MCF 10A (cell line): ENCODE results near the gene S100PBP. TPM values are rescaled to one million over a fixed set of nuclear protein-coding genes. Genes with fewer than 3 reads are reported as not detected.

ENCODE experiments used
- BruUV-seq: library from RNA; stranded (reverse); fragments of 400-500 nt; replicated peaks from 2 replicates; lab custom pipeline; 2021; lab: Mats Ljungman, UMichigan
- CTCF ChIA-PET: fragments of 300-600 bp; sonication (Branson Sonifier 250); formaldehyde crosslinking; extraction: SDS; loops from one replicate; lab custom pipeline; 2021; ENCODE audit warnings: antibody characterized with exemption, inconsistent platforms; lab: Yijun Ruan, JAX
- POLR2A ChIA-PET: fragments of 300-600, 350-650 bp; sonication (Branson Sonifier 250); formaldehyde crosslinking; extraction: SDS; loops from one replicate; lab custom pipeline; 2020; ENCODE audit warnings: antibody characterized with exemption, inconsistent platforms; lab: Yijun Ruan, JAX
- DNase-seq: peaks from one replicate; pipeline ENCODE4 v3.0.0-alpha.2; 2018; ENCODE audit not compliant: unreplicated experiment
- H3K27ac Mint-ChIP-seq: one replicate; pipeline ENCODE4 v1.8.0; 2022; ENCODE audit warnings: mild to moderate bottlenecking, low read depth, mixed read lengths; ENCODE audit not compliant: unreplicated experiment
- H3K27me3 Mint-ChIP-seq: one replicate; pipeline ENCODE4 v1.8.0; 2022; ENCODE audit warnings: mixed read lengths; ENCODE audit not compliant: insufficient read depth, unreplicated experiment
- H3K36me3 Mint-ChIP-seq: one replicate; pipeline ENCODE4 v1.8.0; 2022; ENCODE audit warnings: mild to moderate bottlenecking, moderate library complexity, mixed read lengths; ENCODE audit not compliant: insufficient read depth, unreplicated experiment
- H3K4me1 Mint-ChIP-seq: one replicate; pipeline ENCODE4 v1.8.0; 2022; ENCODE audit warnings: mixed read lengths; ENCODE audit not compliant: insufficient read depth, unreplicated experiment
- H3K4me3 Mint-ChIP-seq: one replicate; pipeline ENCODE4 v1.8.0; 2022; ENCODE audit warnings: mild to moderate bottlenecking, moderate library complexity, mixed read lengths; ENCODE audit not compliant: unreplicated experiment
- H3K9me3 Mint-ChIP-seq: one replicate; pipeline ENCODE4 v1.8.0; 2022; ENCODE audit warnings: mixed read lengths; ENCODE audit not compliant: unreplicated experiment
- CTCF ChIP-seq: fragments of 200-600 bp; IDR thresholded peaks from one replicate; pipeline ENCODE4 v1.8.0; 2022; ENCODE audit warnings: antibody characterized with exemption, mild to moderate bottlenecking; ENCODE audit not compliant: unreplicated experiment
- intact Hi-C: fragments of 100-400 bp; cut with micrococcal nuclease; formaldehyde crosslinking; loops from 2 replicates; pipeline ENCODE4 v1.14.1; 2022
- total RNA-seq: library from RNA; stranded (reverse); gene quantifications from 2 replicates; pipeline ENCODE4 v1.2.3, GENCODE V29; 2022

Gene S100PBP
- total RNA-seq, 1 experiment from 2014 or later = 24.4 TPM

- no peak overlapping the region for H3K27ac Mint-ChIP-seq
- ChIA-PET POLR2A (no interaction called here), CTCF (interaction anchor here (0.6 to 3.9 kb wide), 2 partner anchors 8 to 213 kb away, joined by 4 to 16 read pairs; partner anchors contain the start of gene RBBP4)
- peaks cover 16% of the 10 kb centered on the region for H3K36me3 Mint-ChIP-seq
- no peak overlapping the region for H3K4me3 Mint-ChIP-seq
- no peak for TF ChIP-seq CTCF
- H3K9me3 Mint-ChIP-seq = no peaks in the 10 kb centered on the region
- H3K27me3 Mint-ChIP-seq = peaks cover 3% of the 10 kb centered on the region
- H3K4me1 Mint-ChIP-seq = no peaks in the 10 kb centered on the region
- intact Hi-C loops = no loop called here
- BruUV-seq = no TSS peak
- DNase-seq = no peak
Observed at GRCh38 chr1:32864375-32865019, 47.0 kb downstream of the S100PBP start.

- Mint-ChIP-seq H3K4me1 (peaks cover 5% of the 10 kb centered on the region), H3K4me3 (no peak overlapping the region), H3K9me3 (no peaks in the 10 kb centered on the region), H3K36me3 (peaks cover 16% of the 10 kb centered on the region), H3K27me3 (peaks cover 12% of the 10 kb centered on the region), H3K27ac (no peak overlapping the region)
- no TSS peak for BruUV-seq
- TF ChIP-seq CTCF = no peak
- no peak for DNase-seq
- intact Hi-C loops = no loop called here
- ChIA-PET CTCF (interaction anchor here (0.6 to 1.3 kb wide), 4 partner anchors 92 to 554 kb away, joined by 3 to 6 read pairs (median 4); no protein-coding TSS in a partner anchor), POLR2A (interaction anchor here (1.2 kb wide), 1 partner anchor 48 kb away, joined by 3 read pairs; the partner anchor contains the start of genes S100PBP and YARS1)
Observed at GRCh38 chr1:32865639-32866405, 48.4 kb downstream of the S100PBP start.

- no TSS peak for BruUV-seq
- DNase-seq = no peak
- CTCF ChIA-PET = interaction anchor here (0.6 to 1.4 kb wide), 5 partner anchors 10 to 219 kb away, joined by 3 to 6 read pairs (median 4); no protein-coding TSS in a partner anchor
Observed at GRCh38 chr1:32867151-32867550, 49.7 kb downstream of the S100PBP start.

More at GRCh38 chr1:32867151-32867550, 49.7 kb downstream of the S100PBP start:
- peaks cover 15% of the 10 kb centered on the region for H3K36me3 Mint-ChIP-seq
- intact Hi-C loops = no loop called here
- H3K9me3 Mint-ChIP-seq = no peaks in the 10 kb centered on the region
- POLR2A ChIA-PET = interaction anchor here (0.5 to 1.2 kb wide), 3 partner anchors 50 to 500 kb away, joined by 3 to 4 read pairs (median 3); partner anchors contain the start of genes S100PBP and YARS1
- H3K4me3 Mint-ChIP-seq = no peak overlapping the region
- H3K4me1 Mint-ChIP-seq = peaks cover 5% of the 10 kb centered on the region
- no peak overlapping the region for H3K27ac Mint-ChIP-seq
- H3K27me3 Mint-ChIP-seq = peaks cover 12% of the 10 kb centered on the region
- no peak for TF ChIP-seq CTCF
